ENCODE measurements around the gene DNAJC22. TPM values are rescaled to one million over a fixed set of nuclear protein-coding genes. Genes with fewer than 3 reads are reported as not detected.
"Not testable (repeated sequence)": the region's sequence is repeated elsewhere in the genome, so short reads cannot be mapped to it uniquely, and the experiment has no call there.

DNAJC22 gene
- 30.2 TPM for polyA plus RNA-seq (ENCODE audit: insufficient read length)
- long read RNA-seq, donor 1: 0 reads
- long read RNA-seq, donor 2: 0 reads
- long read RNA-seq, donor 3: 0 reads
- long read RNA-seq, donor 4: 0 reads
- long read RNA-seq, donor 5, partial matches to known transcripts: 0 of 1 reads
- long read RNA-seq, donor 5, other reads (novel, unspliced or antisense): 0 of 1 reads
- long read RNA-seq, donor 6: 0 reads
- long read RNA-seq, donor 7: 0 reads
- long read RNA-seq, donor 8: 0 reads

- no peak for DNase-seq
Measured at GRCh38 chr12:49346659-49347310, at the start of gene DNAJC22. Gene DNAJC22 (plus strand): TSS chr12:49346888. CDS start chr12:49348873, 1,985 bp downstream.

GRCh38 chr12:49297695-49298060 lies 49.0 kb upstream of the DNAJC22 start:
- DNase-seq: no peak

- no peak for DNase-seq
Measured at GRCh38 chr12:49298160-49298559, 48.5 kb upstream of the DNAJC22 start.

GRCh38 chr12:49301760-49302159 lies 44.9 kb upstream of the DNAJC22 start:
- no peak for DNase-seq

GRCh38 chr12:49304161-49304560 lies 42.5 kb upstream of the DNAJC22 start:
- DNase-seq: no peak

GRCh38 chr12:49305762-49306510 lies 40.8 kb upstream of the DNAJC22 start:
- no peak for DNase-seq

- no peak for DNase-seq
Measured at GRCh38 chr12:49309386-49309785, 37.3 kb upstream of the DNAJC22 start.

GRCh38 chr12:49310451-49311000 lies 36.2 kb upstream of the DNAJC22 start:
- DNase-seq: not testable (repeated sequence)

GRCh38 chr12:49314811-49315210 lies 31.9 kb upstream of the DNAJC22 start:
- no peak for DNase-seq

- DNase-seq: not testable (repeated sequence)
Measured at GRCh38 chr12:49317118-49317517, 29.6 kb upstream of the DNAJC22 start.

GRCh38 chr12:49320411-49321103 lies 26.1 kb upstream of the DNAJC22 start:
- DNase-seq: not testable (repeated sequence)

GRCh38 chr12:49322367-49322707 lies 24.4 kb upstream of the DNAJC22 start:
- no peak for DNase-seq

- peak; percentile 99 for DNase-seq
Measured at GRCh38 chr12:49322708-49323523, 23.8 kb upstream of the DNAJC22 start, which contains the start of gene TROAP. Gene TROAP (plus strand): TSS chr12:49323255. CDS start chr12:49323609, 354 bp downstream.

- no peak for DNase-seq
Measured at GRCh38 chr12:49323524-49324097, 23.1 kb upstream of the DNAJC22 start.

GRCh38 chr12:49325606-49326005 lies 21.1 kb upstream of the DNAJC22 start:
- no peak for DNase-seq

- no peak for DNase-seq
Measured at GRCh38 chr12:49327368-49327767, 19.3 kb upstream of the DNAJC22 start.

GRCh38 chr12:49327887-49328286 lies 18.8 kb upstream of the DNAJC22 start:
- no peak for DNase-seq

GRCh38 chr12:49328816-49329215 lies 17.9 kb upstream of the DNAJC22 start:
- DNase-seq: no peak

- DNase-seq: no peak
Measured at GRCh38 chr12:49330032-49330619, 16.6 kb upstream of the DNAJC22 start.

GRCh38 chr12:49330631-49331379 lies 15.9 kb upstream of the DNAJC22 start:
- DNase-seq: no peak
